GM12878 (cell line): Measurements from ENCODE around the gene SDK2. TPM values are rescaled to one million over a fixed set of nuclear protein-coding genes. Genes with fewer than 3 reads are reported as not detected.

Source experiments
- ATAC-seq: fragments of 200-7000 bp; cut with Tn5 transposase; 3 replicates; pipeline ENCODE4 v1.9.1; 2020; ENCODE audit warnings: mild to moderate bottlenecking, moderate library complexity
- BruUV-seq: library from RNA; stranded (reverse); fragments of 400-500 nt; replicated peaks from 2 replicates; lab custom pipeline; 2021; lab: Mats Ljungman, UMichigan
- CTCF ChIA-PET: fragments of 300-600 bp; sonication (Branson Sonifier 250); formaldehyde crosslinking; extraction: SDS; loops from one replicate; lab custom pipeline; 2021; ENCODE audit warnings: inconsistent platforms; lab: Yijun Ruan, JAX
- POLR2A ChIA-PET: fragments of 350-600 bp; formaldehyde crosslinking; extraction: SDS; loops from one replicate; lab custom pipeline; 2021; ENCODE audit warnings: inconsistent platforms; lab: Charles Lee
- RAD21 ChIA-PET: fragments of 300-600 bp; sonication (Branson Sonifier 250); formaldehyde crosslinking; loops from one replicate; lab custom pipeline; 2023; ENCODE audit warnings: antibody characterized with exemption; ENCODE audit not compliant: unreplicated experiment; lab: Charles Lee
- SMC1A ChIA-PET: fragments of 300-600 bp; sonication (Branson Sonifier 250); formaldehyde crosslinking; loops from one replicate; lab custom pipeline; 2023; ENCODE audit not compliant: unreplicated experiment, uncharacterized antibody; lab: Charles Lee
- DNase-seq: peaks from one replicate; pipeline ENCODE4 v3.0.0-alpha.2; 2011; ENCODE audit warnings: low read depth, low spot score
- FAIRE-seq: peaks from 3 replicates; lab custom pipeline; 2011; peaks lifted over from hg19 to GRCh38; lab: Jason Lieb, UNC
- H2AFZ ChIP-seq: 2 replicates; pipeline ENCODE4 v1.6.0; 2011; ENCODE audit warnings: low read depth, low read length, control low read depth; ENCODE audit not compliant: control insufficient read depth
- H3K27ac ChIP-seq: 2 replicates; pipeline ENCODE4 v1.5.1; 2011; ENCODE audit warnings: control low read depth; ENCODE audit not compliant: control insufficient read depth, insufficient read depth
- H3K27me3 ChIP-seq, 2 experiments: replicated peaks in 1 of 2; 2 replicates each; pipeline versions ENCODE4 v1.6.0 to v1.6.1; 2011; ENCODE audit warnings: low read length in 1 of 2; ENCODE audit not compliant: control insufficient read depth in 2 of 2, insufficient read depth in 2 of 2
- H3K36me3 ChIP-seq, 2 experiments: 2 replicates each; pipeline ENCODE4 v1.5.1; 2011; ENCODE audit warnings: low read length in 1 of 2; ENCODE audit not compliant: control insufficient read depth in 2 of 2, insufficient read depth in 2 of 2
- H3K4me1 ChIP-seq: 2 replicates; pipeline ENCODE4 v1.6.1; 2011; ENCODE audit warnings: mild to moderate bottlenecking, low read length, moderate library complexity, mixed read lengths; ENCODE audit not compliant: control insufficient read depth, insufficient read depth
- H3K4me2 ChIP-seq: 2 replicates; pipeline ENCODE4 v1.6.0; 2011; ENCODE audit warnings: control low read depth; ENCODE audit not compliant: control insufficient read depth, insufficient read depth
- H3K4me3 ChIP-seq: fragments of 200-600 bp; sonication (generic); 2 replicates; pipeline ENCODE4 v1.5.1; 2016
- H3K79me2 ChIP-seq: 2 replicates; pipeline ENCODE4 v1.6.0; 2011; ENCODE audit warnings: low read length; ENCODE audit not compliant: control insufficient read depth, insufficient read depth
- H3K9ac ChIP-seq: 2 replicates; pipeline ENCODE4 v1.8.0; 2011; ENCODE audit warnings: low read length, control low read depth, mixed read lengths; ENCODE audit not compliant: control insufficient read depth, insufficient read depth
- H3K9me3 ChIP-seq: replicated peaks from 3 replicates; pipeline ENCODE4 v1.5.1; 2011; ENCODE audit warnings: mild to moderate bottlenecking, low read length; ENCODE audit not compliant: control insufficient read depth, insufficient read depth
- H4K20me1 ChIP-seq: 2 replicates; pipeline ENCODE4 v1.6.0; 2011; ENCODE audit not compliant: control insufficient read depth, insufficient read depth
- EP300 ChIP-seq, 2 experiments: fragments of 150-350 bp in 1 of 2; IDR thresholded peaks; 2 replicates each; pipeline ENCODE4 v1.6.1; 2011 to 2012; ENCODE audit warnings: low read depth in 2 of 2, low read length in 2 of 2, borderline replicate concordance in 1 of 2, improper control_type of control experiment in 1 of 2, inconsistent platforms in 1 of 2; ENCODE audit not compliant: control insufficient read depth in 1 of 2
- ESRRA ChIP-seq: IDR thresholded peaks from 2 replicates; pipeline ENCODE4 v1.6.1; 2012; ENCODE audit warnings: mild to moderate bottlenecking, low read length, improper control_type of control experiment
- HDAC6 ChIP-seq: fragments of 200-600 bp; sonication (generic); IDR thresholded peaks from one replicate; pipeline ENCODE4 v1.8.0; 2017; ENCODE audit warnings: antibody characterized with exemption; ENCODE audit not compliant: unreplicated experiment
- MEF2B ChIP-seq: fragments of 450-650 bp; IDR thresholded peaks from 2 replicates; pipeline ENCODE4 v1.6.1; 2018; ENCODE audit warnings: mild to moderate bottlenecking, moderate library complexity; ENCODE audit not compliant: partially characterized antibody, poor library complexity, severe bottlenecking
- SP1 ChIP-seq: IDR thresholded peaks from one replicate; pipeline ENCODE4 v1.6.1; 2011; ENCODE audit warnings: low read depth, low read length
- ZNF274 ChIP-seq: IDR thresholded peaks from one replicate; pipeline ENCODE4 v1.8.0; 2011; ENCODE audit not compliant: insufficient read length, insufficient read depth
- WGBS: methylation state at CpG from one replicate; pipeline ENCODE4 v1.1.6; 2016; ENCODE audit warnings: low lambda C conversion rate; ENCODE audit not compliant: insufficient replicate concordance, insufficient coverage; ENCODE audit errors: missing lambda C conversion rate; 5-methylcytosine and 5-hydroxymethylcytosine counted together
- in situ Hi-C: fragments of 300-500 bp; cut with MboI; formaldehyde crosslinking; loops from 9 replicates; pipeline ENCODE4 v1.14.3; 2018; ENCODE audit warnings: mixed read lengths
- intact Hi-C: fragments of 100-400 bp; cut with micrococcal nuclease; formaldehyde crosslinking; loops from one replicate; pipeline ENCODE4 v1.14.2; 2022; ENCODE audit not compliant: unreplicated experiment
- polyA plus RNA-seq, 11 experiments: library from polyadenylated mRNA; depleted of rRNA in 4 of 11; unstranded in 6 of 11; stranded (reverse) in 5 of 11; fragments of >200 nt; fragmentation: Nextera tagmentation in 4 of 11; fragmentation: Illumina TruSeq in 1 of 11; extraction: Ambion mirVana in 4 of 11; extraction: Trizol in 1 of 11; gene quantifications; 1 replicate in 1 of 11; 2 replicates in 10 of 11; pipeline versions ENCODE4 v1.2.1 to v1.2.3, GENCODE V29; 2011 to 2016; ENCODE audit warnings: inconsistent platforms in 2 of 11, missing spikeins in 2 of 11, low read depth in 1 of 11
- total RNA-seq, 4 experiments: library from RNA; depleted of rRNA in 3 of 4; stranded (reverse); fragments of >200 nt in 3 of 4; fragmentation: Illumina TruSeq in 1 of 4; extraction: Trizol in 1 of 4; gene quantifications; 2 replicates each; pipeline versions ENCODE4 v1.2.1 to v1.2.3, GENCODE V29; 2013 to 2021
- TF ChIP-seq, protein P1 (sequence below): fragments of 450-650 bp; IDR thresholded peaks from 2 replicates; pipeline ENCODE4 v1.6.1; 2017; ENCODE audit warnings: low read depth, mild to moderate bottlenecking, moderate library complexity

The SDK2 gene
- total and polyA plus RNA-seq, 10 of the 15 experiments (the other 5 are each of a cell fraction or from before 2014, with no cell fraction given) = 0.03 to 0.08 (median 0.03) TPM; not detected in 7

DNA sequence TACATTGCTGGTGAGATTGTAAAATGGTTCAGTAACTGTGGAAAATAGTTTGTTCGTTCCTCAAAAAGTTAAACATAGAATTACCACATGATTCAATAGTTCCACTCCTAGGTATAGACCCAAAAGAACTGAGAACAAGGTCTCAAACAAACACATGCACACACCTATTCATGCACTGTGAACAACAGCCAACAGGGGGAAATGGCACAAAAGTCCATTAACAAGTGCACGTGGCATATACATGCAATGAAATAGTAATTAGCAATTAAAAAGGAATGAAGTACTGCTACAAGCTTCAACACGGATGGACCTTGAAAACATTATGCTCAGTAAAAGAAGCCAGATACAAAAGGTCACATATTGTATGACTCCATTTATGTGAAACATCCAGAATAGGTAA is 23.8 kb downstream of the SDK2 start:
- CTCF ChIA-PET = no interaction called here
- H3K79me2 ChIP-seq = no peaks in the 10 kb centered on the region
- WGBS = 3% methylated on average over 3 of the region's 3 CpGs
- intact Hi-C loops = no loop called here
- BruUV-seq = no TSS peak
- H3K27ac ChIP-seq = no peak overlapping the region
- SMC1A ChIA-PET = no interaction called here
- H3K27me3 ChIP-seq = peaks cover 0 to 5% of the 10 kb centered on the region in 2 experiments; a peak in 3 of 4 replicates
- H3K4me3 ChIP-seq = no peak overlapping the region
- no peak overlapping the region for H3K9ac ChIP-seq
- no peak for FAIRE-seq
- no peak for TF ChIP-seq EP300 (IDR thresholded peaks at IDR 0.05; ENCODE audit: borderline replicate concordance in 1 of 2, control insufficient read depth in 1 of 2, low read depth in 2 of 2, low read length in 2 of 2)
- no peak for TF ChIP-seq MEF2B
- no peak for TF ChIP-seq SP1
- no peak for TF ChIP-seq HDAC6
- TF ChIP-seq, protein P1, sequence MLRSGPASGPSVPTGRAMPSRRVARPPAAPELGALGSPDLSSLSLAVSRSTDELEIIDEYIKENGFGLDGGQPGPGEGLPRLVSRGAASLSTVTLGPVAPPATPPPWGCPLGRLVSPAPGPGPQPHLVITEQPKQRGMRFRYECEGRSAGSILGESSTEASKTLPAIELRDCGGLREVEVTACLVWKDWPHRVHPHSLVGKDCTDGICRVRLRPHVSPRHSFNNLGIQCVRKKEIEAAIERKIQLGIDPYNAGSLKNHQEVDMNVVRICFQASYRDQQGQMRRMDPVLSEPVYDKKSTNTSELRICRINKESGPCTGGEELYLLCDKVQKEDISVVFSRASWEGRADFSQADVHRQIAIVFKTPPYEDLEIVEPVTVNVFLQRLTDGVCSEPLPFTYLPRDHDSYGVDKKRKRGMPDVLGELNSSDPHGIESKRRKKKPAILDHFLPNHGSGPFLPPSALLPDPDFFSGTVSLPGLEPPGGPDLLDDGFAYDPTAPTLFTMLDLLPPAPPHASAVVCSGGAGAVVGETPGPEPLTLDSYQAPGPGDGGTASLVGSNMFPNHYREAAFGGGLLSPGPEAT = no peak
- no peak for TF ChIP-seq ESRRA
- no peak for TF ChIP-seq ZNF274
- in situ Hi-C loops = no loop called here
- RAD21 ChIA-PET = no interaction called here
- H3K4me2 ChIP-seq = no peak overlapping the region
- H3K9me3 ChIP-seq = no peaks in the 10 kb centered on the region
- no peaks in the 10 kb centered on the region for H4K20me1 ChIP-seq
- no peaks in the 10 kb centered on the region for H3K36me3 ChIP-seq
- ATAC-seq = no peak
- H2AFZ ChIP-seq = no peak overlapping the region
- H3K4me1 ChIP-seq = no peaks in the 10 kb centered on the region
- POLR2A ChIA-PET = no interaction called here
- DNase-seq = no peak
